GM19467 (cell line): ENCODE measurements around the gene FOXO1.
A peak's percentile ranks its signal among the peaks of the same experiment; 100 is the strongest.
"Not testable (repeated sequence)": the region's sequence is repeated elsewhere in the genome, so short reads cannot be mapped to it uniquely, and the experiment has no call there.

Experiments
- ATAC-seq: cut with Tn5 transposase; IDR thresholded peaks from one replicate; pipeline ENCODE4 v1.9.1; 2021; ENCODE audit warnings: mild to moderate bottlenecking, moderate library complexity; ENCODE audit not compliant: unreplicated experiment

FOXO1 gene

DNA sequence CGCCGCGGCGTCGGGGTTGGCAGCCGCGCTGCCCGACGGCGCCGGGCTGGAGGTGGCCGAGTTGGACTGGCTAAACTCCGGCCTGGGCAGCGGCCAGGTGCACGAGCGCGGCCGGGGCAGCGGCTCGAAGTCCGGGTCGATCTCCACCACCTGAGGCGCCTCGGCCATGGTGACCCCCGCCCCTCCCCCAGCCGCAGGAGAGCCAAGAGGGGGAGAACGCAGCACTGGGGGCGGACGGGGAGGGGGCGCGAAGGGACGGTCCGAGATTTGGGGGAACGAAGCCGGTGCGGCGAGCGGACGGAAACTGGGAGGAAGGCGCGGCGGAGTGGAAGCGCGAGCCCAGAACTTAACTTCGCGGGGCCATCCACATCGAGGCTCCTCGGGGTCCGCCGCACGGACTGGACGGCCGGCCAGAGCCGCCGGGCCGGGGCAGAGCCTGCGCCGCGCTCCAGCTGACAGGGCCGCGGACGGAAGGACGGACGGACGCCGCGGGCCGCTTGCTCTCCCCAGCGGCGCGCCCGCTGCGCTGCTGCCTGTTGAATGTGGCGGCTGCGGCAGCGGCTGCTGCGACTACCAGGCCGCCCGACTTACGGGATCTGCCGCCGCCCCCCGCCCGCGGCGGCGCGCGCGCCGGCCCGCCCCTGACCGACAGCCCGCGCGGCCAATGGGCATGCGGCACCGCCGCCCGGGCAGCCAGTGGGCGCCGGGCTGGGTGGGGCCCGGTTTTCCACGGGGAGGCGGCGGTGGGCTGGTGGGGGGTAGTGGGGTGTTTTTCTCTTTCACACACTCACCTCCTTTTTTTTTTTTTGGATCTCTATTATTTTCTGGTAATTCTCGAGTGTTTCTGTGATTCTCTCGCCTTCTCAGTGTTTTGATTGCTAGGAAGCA lies at the start of gene FOXO1:
TSS of gene FOXO1 (minus strand) at position 597 of the 888 bp plus-strand sequence. CDS start at position 168, 429 bp downstream.
- peak; percentile 49 for ATAC-seq

DNA sequence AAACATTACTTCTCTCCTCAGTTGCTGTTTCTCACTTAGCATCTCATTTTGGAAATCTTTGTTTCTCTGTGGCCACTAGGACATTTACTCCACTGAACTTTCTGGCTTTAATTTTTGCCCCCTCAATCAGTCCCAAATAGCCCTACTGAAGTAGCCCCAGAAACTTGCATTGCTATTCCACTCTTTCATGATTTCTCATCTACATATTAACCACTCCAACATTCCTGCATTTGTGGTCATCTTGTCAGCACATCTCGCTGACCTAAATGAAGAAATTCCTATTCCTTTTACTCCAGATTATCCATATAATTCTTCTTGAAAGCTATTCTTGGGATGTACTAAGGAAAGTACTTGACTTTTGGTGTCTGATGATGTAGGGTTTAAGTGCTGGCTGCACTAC lies 48.0 kb upstream of the FOXO1 start:
- not testable (repeated sequence) for ATAC-seq

DNA sequence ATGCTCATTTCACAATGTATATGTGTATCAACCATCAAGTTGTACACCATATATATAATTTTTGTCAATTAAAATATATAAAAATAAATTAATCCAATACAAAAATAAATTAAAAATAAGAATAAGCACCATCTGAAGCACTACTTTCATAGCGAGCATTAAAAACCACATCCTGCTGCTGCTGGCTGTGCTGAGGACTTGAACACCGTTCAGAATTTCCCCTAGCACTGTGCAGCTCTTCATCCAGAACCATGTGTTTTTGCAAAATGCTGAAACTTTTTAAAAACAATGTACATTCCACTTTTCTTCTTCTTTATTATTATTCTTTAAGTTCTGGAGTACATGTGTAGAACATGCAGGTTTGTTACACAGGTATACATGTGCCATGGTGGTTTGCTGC lies 40.0 kb upstream of the FOXO1 start:
- no peak for ATAC-seq

DNA sequence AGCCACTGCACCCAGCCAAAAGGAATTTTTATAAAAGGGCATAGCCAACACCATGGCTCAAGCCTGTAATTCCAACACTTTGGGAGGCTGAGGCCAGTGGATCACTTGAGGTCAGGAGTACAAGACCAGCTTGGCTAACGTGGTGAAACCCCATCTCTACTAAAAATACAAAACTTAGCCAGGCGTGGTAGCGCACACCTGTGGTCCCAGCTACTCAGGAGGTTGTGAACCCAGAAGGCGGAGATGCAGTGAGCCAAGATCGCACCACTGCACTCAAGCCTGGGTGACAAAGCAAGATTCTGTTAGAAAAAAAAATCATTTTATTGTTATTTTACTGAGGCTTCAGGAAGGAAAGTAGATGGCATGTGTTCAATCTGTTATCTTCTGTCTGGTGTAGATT lies 31.3 kb upstream of the FOXO1 start:
- peak; percentile 63 for ATAC-seq

DNA sequence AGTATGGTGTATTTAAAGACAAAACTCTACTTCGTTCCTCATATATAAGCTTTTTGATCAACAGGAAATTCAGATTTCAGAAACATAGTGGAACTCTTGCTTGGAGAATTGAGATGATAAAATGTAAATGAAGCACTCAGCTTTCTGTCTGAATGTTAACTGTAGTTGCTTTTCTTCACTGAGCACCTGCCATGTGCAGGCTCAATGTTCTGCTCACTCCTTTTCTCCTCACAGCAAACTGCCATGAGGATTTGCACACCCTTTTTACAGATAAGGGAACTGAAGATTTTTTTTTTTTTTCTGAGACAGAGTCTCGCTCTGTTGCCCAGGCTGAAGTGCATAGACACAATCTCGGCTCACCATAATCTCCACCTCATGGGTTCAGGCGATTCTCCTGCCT lies 28.0 kb upstream of the FOXO1 start:
- no peak for ATAC-seq

DNA sequence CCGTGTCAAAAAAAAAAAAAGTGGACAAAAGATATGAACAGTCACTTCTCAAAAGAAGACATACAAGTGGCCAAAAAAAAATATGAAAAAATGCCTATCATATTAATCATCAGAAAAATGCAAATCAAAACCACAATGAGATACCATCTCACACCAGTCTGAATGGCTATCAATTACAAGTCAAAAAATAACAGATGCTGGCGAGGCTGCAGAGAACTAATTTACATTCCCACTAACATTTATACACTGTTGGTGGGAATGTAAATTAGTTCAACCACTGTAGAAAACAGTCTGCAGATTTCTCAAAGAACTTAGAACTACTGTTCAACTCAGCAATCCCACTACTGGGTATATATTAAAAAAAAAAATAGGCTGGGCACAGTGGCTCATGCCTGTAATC lies 26.5 kb upstream of the FOXO1 start:
- ATAC-seq, result no peak

DNA sequence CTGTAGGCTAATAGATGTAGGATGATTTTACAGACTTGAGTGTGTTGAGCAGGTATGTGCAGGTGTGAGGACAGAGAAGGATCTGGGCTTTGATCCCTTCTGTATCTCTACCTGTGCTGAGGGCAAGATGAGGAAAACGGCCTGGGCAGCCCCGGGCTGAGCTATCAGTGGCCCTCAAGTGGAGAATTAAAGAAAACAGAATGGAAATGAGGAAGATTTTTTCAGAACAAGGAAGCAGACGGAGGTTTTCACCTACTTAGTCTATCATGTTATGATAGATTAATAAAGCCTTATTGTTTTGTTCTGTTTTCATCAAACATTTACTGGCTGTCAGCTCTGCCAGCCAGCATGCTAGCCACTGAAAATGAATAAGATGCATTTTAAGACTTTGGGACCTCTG lies 22.3 kb upstream of the FOXO1 start:
- no peak for ATAC-seq

DNA sequence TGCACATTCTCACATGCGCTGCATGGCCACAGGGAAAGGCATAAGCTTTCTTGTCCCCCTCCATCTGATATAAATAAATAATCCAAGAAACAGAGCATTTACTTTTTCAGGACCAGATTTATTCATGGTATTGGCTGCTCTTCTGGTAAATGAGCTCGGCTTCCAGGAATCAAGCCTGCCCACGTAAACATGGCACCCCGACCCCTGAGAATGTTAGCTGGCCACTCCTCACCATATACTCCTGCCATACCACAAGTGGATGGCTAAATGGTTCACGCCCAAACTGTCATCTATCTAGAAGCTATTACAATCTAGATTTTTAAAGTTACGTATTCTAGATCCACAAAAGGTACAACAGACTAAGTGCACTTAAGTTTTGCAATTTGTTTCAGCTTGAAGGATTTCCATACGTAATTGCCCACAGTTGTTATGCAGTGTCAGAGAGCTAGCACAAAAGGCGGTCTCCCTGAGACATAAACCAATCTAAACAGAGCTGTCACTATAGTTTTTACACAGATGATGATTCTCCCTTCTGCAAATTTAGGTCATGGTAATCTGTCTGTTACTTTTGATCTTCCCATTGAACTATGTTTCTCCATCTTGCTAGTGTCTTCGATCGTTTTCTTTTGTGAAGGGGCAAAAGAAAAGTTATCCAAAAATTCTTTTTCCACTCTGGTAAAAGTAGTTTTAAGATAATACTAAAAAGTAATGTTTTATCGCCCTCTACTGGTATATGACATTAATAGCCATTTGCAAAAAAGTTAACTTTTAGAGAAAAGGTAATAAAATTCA lies 16.2 kb upstream of the FOXO1 start:
- no peak for ATAC-seq

DNA sequence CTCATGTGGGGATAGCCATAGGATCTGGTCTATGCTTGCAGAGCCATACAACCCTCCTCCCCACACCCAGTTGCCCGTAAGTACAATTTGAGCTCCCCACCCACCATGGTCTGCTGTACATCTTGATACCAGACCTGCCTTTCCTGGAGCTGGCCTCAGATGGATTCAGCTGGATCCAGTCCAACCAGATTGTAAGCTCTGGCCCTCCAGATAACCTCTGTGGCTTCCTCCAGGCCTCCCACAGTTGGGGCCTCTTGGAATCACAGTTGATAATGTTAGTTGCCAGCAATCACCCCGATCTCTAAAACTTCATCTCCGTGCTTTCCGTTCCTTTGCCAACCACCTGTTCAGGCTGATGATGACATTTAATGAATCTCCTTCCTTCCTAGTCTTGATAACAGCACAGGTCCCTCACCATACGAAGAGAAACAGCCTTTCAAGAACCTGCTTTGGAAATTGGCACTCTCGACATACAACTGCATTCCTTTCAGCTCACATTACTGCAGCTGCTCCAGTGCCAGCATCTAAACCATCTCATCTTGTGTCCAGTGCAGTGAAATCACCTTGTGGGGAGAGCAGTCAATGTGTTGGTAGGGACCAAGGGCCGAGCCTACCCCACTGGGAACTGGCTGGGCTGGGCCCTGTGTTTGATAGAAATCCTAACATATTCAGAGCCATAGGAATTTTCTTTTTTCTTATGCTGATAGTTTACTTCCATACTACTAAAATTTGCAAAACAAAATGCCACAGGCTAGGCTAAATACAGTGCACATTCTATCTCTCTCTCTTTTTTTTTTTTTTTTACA lies 15.1 kb upstream of the FOXO1 start:
- ATAC-seq, result no peak

DNA sequence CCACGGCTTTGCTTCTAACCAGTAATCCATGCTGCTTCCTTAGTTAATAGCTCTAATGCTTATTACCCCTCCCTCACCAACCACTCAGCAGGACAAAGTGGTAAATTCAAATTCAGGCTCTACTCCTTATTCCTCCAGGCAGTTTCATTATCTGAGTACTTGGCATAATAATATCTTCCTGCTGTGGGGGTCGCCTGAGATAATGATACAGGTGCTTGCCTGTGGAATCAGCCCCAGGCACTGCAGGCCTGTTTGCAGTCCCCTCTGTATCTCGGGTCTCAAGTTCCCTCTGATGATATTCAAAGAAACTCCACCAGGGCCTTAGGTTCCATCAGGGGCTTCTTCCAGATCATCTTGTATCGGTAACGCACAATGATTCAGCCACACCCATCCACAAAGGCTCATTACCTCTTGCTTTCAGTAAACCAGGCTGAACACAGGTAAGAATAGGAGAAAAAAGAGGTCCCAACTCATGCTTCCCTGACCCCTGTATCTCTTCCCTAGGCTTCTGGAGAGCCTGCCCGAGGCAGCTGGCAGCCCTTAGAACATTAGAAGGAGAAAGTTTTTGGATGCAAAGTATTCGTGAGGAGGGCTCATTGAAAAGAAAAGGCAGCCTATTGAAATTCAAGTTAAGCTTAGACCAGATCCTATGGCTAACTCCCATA lies 14.3 kb upstream of the FOXO1 start:
- no peak for ATAC-seq

DNA sequence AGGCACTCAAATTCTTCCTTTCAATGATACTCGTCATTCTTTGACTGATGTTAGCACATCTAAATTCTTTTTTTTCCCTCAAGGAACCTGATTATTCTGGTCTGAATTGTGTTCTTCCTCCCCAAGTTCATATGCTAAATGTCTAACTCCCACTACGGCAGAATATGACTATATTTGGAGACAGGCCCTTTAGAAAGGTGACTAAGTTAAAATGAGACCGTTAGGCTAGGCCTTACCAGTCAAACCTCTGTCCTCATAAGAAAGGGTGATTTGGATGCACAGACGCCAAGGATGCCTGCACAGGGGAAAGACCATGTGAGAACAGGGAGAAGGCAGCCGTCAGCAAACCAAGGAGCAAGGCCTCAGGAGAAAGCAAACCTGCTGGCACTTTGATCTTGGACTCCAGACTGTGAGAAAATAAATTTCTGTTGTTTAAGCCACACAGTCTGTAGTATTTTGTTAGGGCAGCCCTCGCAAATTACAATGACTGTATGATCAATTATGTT lies 13.1 kb upstream of the FOXO1 start:
- no peak for ATAC-seq

DNA sequence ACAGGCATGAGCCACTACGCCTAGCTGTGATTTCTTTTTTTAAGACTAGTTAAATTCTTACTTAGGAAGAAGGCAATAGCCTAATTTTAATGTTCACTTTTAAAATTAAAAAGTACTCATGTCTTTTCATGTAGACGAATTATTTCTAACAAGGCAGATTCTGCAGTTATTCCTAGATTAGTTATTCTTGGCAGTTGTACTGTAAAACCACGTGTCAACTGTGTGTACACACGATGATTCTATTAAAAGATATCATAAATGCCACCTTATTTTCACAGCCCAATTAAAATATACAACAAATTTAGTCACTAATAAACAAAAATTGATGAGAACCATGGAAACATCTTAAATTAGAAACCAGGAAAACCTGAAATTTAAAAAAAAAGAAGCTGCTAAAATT lies 10.6 kb upstream of the FOXO1 start:
- ATAC-seq, result no peak

DNA sequence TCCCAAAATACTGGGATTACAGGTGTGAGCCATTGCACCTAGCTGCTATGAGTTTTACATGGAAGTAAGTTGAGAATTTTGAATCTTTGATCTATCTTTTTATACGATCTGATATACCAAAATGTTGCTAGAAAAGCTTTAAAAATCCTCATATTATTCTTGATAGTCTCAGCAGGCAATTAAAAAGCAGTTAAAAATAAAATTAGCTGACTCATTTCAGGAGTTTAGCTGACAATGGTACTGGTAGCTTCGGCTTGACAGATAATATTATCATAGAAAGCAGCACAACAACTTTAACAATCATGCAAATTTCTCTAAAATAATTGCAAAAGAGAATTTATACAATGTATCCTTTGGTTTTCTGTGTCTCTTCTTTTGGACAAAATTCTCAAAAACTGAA lies 9.6 kb upstream of the FOXO1 start:
- ATAC-seq, result no peak

DNA sequence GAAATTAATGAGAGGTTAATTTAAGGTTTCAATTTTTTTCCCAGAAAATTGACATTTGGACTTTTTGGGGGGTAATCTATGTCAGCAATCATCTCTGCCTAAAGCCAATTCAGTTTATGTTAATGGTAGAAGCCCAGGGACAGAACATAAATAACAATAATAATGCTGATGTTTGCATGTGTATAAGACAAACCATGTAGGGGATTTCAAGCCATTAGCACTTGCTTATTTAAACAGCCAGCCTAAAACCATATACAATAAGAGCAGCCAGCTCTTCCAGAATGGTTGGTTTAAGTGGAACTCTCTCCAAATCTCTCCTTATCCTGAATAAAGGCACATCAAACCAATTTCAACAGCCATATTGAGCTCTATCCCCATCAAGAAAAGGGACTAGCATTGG lies 7.0 kb upstream of the FOXO1 start:
- no peak for ATAC-seq

DNA sequence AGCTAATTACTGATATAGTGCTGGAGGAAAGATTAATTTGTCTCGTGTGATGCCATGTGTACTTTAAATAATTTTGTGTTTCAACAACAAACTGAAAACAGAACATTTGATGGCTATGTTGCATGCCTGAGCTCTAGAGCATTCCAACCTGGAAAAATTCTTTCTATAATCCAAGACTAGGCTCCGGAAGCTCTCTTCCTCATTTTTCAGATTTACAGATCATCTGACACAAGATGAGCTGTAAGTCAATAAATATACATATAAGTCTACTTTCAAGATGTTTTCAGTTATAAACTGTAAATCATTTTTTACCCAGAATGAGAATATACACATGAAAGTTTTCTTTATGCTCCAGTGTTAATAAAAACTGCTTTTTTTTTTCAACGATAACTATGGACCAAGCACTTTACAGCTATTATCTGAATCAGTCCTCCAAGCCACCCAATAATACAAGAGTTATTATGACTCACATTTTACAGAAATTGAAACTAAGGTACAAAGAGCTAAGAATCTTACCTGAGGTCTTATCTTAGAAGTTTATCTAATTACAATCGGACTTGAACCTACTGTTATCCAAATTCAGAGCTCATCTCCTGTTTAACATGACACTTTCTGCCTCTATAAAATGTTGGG lies 6.4 kb upstream of the FOXO1 start:
- ATAC-seq, result no peak

DNA sequence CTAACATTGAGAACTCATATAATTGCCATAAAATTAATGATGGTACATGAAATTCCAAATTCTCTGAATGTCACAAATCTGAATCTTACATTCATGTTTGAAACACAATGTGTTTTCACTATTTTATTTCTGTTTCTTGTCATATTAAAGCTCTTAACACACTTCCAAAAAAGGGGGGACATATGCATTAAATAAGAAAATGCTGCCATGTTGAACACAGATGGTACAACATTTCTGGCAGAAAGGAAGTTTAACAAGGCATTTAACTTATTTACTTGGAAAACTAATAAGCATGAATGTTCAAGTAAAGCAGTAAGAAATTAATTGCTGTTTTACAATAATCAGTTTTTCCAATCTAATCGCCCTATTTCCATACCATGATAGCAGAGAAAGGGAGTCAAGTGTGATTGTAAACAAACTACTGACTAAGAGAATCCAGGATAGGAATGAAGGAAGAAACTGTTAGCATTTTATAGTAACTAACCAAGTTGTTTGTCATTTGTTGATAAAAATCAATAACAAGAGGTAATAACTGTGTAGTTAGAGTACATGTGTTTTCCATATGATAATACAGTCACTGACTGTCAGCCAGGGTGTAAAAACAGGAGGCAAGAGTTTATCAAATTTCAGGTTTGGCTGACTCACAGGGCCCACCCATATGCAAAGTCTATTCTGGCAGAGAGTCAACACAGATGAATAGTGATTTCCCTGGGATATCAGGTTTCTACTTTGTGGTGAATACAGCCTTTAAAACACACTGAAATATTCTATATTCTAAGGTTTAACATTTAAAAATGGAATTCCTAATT lies 5.7 kb upstream of the FOXO1 start:
- no peak for ATAC-seq

DNA sequence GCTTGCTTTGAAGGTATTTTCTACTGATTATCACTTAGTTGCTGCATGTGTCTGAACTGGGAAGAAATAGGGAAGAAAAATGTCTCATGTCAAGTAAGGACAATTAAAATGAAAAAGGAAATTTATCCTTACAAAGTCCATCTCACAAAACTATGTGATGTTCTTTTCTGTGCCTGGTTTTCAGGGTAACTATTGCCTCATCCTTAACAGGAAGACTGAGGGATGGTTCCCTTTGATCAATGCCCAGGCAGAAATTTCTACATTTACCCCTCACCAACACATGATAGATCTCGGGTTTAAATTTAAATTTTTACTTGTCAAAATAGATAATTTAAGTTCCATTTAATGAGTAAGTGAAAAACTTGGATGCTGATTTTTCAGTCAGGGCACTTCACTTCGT lies 3.9 kb upstream of the FOXO1 start:
- no peak for ATAC-seq

DNA sequence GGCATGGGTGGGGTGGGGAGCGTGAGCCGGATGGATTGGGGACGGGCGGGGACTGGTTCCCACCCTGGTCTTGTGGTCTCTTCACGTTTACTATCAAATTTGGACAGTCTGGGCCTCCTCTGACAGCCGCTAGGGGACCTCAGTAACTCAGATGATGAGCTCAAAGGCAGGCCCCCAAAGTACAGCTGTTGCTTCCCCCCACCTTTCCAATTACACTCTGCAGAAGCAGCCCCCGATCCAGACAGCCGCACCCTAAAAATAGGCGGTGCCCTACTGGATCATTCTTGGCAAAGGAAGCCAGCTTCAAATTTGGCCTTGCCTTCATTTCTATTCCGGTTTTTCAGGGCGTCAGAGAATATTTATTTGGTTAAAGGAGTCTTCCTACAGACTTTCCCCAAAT lies 1.9 kb upstream of the FOXO1 start:
- no peak for ATAC-seq

DNA sequence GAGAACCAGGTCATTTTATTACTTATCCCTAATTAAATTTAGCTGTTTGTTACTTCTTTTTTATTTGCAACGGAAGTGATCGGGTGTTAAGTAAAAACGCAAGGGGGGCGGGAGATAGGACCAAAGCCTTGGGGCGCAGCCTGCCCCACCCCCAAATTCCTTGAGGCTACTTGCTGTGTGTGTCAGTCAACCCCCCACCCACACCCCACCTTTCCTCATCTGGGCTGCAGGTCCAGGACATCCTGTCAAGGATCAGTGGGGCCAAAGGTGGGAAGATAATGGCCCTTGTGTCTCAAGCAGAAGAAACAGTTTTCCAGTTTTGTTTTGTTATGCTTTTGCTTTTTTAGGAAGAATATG lies 1.2 kb upstream of the FOXO1 start:
- no peak for ATAC-seq
